ENCODE results near the gene METTL15.

DNA sequence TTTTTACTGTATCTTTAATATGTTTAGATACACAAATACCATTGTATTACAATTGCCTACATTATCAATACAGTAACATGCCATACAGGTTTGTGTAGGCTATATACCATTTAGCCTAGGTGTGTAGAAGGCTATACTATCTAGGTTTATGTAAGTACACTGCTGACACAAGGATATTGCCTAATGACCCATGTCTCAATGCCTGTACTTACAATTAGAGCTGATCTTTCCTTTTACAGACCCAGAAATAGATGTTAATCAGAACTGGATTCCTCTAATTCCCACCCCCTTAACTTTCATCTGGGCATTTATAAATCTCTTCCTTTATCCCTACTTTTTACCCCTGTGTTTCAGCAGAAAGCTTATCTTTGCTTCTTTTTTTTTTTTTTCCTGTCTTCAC is 229.5 kb downstream of the METTL15 start:
- TF ChIP-seq, protein P1, sequence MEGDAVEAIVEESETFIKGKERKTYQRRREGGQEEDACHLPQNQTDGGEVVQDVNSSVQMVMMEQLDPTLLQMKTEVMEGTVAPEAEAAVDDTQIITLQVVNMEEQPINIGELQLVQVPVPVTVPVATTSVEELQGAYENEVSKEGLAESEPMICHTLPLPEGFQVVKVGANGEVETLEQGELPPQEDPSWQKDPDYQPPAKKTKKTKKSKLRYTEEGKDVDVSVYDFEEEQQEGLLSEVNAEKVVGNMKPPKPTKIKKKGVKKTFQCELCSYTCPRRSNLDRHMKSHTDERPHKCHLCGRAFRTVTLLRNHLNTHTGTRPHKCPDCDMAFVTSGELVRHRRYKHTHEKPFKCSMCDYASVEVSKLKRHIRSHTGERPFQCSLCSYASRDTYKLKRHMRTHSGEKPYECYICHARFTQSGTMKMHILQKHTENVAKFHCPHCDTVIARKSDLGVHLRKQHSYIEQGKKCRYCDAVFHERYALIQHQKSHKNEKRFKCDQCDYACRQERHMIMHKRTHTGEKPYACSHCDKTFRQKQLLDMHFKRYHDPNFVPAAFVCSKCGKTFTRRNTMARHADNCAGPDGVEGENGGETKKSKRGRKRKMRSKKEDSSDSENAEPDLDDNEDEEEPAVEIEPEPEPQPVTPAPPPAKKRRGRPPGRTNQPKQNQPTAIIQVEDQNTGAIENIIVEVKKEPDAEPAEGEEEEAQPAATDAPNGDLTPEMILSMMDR (IDR thresholded peaks at IDR 0.05) = no peak
- no peak for TF ChIP-seq EZH2phosphoT487 (IDR thresholded peaks at IDR 0.05)

Measured in neural progenitor cell (in vitro differentiated cells).